Colon (tissue), 2 donors: Measurements from ENCODE around the gene SRMS.
"Not testable (repeated sequence)": the region's sequence is repeated elsewhere in the genome, so short reads cannot be mapped to it uniquely, and the experiment has no call there.

Experiments
- FAIRE-seq: peaks from 2 replicates; lab custom pipeline; 2012; peaks lifted over from hg19 to GRCh38; lab: Jason Lieb, UNC
- donor health status: control.
- donor health status: control.

The SRMS gene

GRCh38 chr20:63579017-63579694 is 31.6 kb upstream of the SRMS start:
- no peak for FAIRE-seq

GRCh38 chr20:63578224-63579016 is 30.9 kb upstream of the SRMS start:
- FAIRE-seq: no peak

GRCh38 chr20:63577317-63577894 is 29.9 kb upstream of the SRMS start:
- FAIRE-seq: no peak

- FAIRE-seq: no peak
Observed at GRCh38 chr20:63576311-63576710, 28.8 kb upstream of the SRMS start.

- no peak for FAIRE-seq
Observed at GRCh38 chr20:63574829-63575743, 27.5 kb upstream of the SRMS start.

- FAIRE-seq: no peak
Observed at GRCh38 chr20:63574156-63574828, 26.7 kb upstream of the SRMS start, which contains the start of gene HELZ2. Gene HELZ2 (minus strand): TSS chr20:63574239. CDS start chr20:63572385, 1,854 bp downstream.

GRCh38 chr20:63573647-63574131 is 26.1 kb upstream of the SRMS start:
- no peak for FAIRE-seq

GRCh38 chr20:63572788-63573646 is 25.5 kb upstream of the SRMS start:
- no peak for FAIRE-seq

- FAIRE-seq: no peak
Observed at GRCh38 chr20:63572071-63572787, 24.7 kb upstream of the SRMS start.

GRCh38 chr20:63571087-63571478 is 23.5 kb upstream of the SRMS start:
- not testable (repeated sequence) for FAIRE-seq

- no peak for FAIRE-seq
Observed at GRCh38 chr20:63570281-63571086, 22.9 kb upstream of the SRMS start.

- no peak for FAIRE-seq
Observed at GRCh38 chr20:63568986-63569949, 21.7 kb upstream of the SRMS start.

GRCh38 chr20:63568170-63568981 is 20.8 kb upstream of the SRMS start:
- FAIRE-seq: no peak

GRCh38 chr20:63567386-63568169 is 20.0 kb upstream of the SRMS start:
- FAIRE-seq: no peak

GRCh38 chr20:63567136-63567385 is 19.5 kb upstream of the SRMS start:
- no peak for FAIRE-seq
